ENCODE data around the gene AMDHD2. TPM values are rescaled to one million over a fixed set of nuclear protein-coding genes. Genes with fewer than 3 reads are reported as not detected.

The AMDHD2 gene
- total and polyA plus RNA-seq, 10 donors, result 37.8 to 94.0 (median 70.6) TPM

DNA sequence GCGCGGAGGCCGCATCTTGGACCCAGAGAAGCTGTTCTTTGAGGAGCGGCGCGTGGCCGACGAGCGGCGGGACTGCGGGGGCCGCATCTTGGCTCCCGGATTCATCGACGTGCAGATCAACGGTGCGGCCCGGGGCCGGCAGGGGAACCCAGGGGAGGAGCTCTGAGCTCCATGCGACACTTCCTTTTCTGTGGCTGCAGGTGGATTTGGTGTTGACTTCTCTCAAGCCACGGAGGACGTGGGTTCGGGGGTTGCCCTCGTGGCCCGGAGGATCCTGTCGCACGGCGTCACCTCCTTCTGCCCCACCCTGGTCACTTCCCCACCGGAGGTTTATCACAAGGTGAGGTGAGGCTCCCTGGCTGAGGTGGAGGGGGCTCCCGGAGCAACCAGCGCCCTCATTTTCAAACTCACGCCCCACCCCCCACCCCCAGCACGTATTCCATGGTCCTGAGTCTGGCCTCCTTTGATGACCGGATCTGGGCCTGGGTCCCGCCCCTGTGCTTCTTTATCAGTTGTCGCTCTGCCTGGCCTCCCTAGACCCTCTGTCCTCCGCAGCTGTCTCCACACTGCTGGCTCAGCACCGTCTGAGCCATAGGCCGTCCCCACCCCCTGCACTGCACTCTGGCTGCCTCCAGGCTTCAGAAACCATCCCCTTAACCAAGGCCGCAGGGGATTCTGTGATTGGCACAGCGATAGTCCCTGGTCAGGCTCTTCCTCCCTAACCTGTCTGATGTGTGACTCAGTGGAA is 787 bp downstream of the AMDHD2 start:
- intact Hi-C loops (cut with DNase I; ENCODE audit: low total_unique reads), result no loop called here
- Histone ChIP-seq H3K36me3 (peaks cover 0 to 82% (median 33%) of the 10 kb centered on the region in 6 donors), H3K4me3 (peak overlapping the region; percentile 51 to 93 (median 66)), H3K27me3 (replicated peaks in 1 of 7) (no peaks in the 10 kb centered on the region), H3K4me1 (peaks cover 44 to 93% (median 60%) of the 10 kb centered on the region in 6 donors), H3K27ac (peak overlapping the region; percentile 78 to 100 (median 92)), H3K9me3 (no peaks in the 10 kb centered on the region)
- 19 to 32% (median 22%) methylated on average over 25 to 41 of the region's 41 CpGs for WGBS, 5 donors
- no peak for TF ChIP-seq POLR2A (IDR thresholded peaks at IDR 0.05)
- peak; percentile 50 to 63 (median 60) for TF ChIP-seq POLR2AphosphoS5 (IDR thresholded peaks at IDR 0.05)
- TF ChIP-seq, protein P1, sequence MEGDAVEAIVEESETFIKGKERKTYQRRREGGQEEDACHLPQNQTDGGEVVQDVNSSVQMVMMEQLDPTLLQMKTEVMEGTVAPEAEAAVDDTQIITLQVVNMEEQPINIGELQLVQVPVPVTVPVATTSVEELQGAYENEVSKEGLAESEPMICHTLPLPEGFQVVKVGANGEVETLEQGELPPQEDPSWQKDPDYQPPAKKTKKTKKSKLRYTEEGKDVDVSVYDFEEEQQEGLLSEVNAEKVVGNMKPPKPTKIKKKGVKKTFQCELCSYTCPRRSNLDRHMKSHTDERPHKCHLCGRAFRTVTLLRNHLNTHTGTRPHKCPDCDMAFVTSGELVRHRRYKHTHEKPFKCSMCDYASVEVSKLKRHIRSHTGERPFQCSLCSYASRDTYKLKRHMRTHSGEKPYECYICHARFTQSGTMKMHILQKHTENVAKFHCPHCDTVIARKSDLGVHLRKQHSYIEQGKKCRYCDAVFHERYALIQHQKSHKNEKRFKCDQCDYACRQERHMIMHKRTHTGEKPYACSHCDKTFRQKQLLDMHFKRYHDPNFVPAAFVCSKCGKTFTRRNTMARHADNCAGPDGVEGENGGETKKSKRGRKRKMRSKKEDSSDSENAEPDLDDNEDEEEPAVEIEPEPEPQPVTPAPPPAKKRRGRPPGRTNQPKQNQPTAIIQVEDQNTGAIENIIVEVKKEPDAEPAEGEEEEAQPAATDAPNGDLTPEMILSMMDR (IDR thresholded peaks at IDR 0.05 in 8 of 11, conservative IDR thresholded peaks at IDR 0.05 in 3 of 11), result peak in 1 of 11 experiments; percentile 8
- DNase-seq, result peak; percentile 93

DNA sequence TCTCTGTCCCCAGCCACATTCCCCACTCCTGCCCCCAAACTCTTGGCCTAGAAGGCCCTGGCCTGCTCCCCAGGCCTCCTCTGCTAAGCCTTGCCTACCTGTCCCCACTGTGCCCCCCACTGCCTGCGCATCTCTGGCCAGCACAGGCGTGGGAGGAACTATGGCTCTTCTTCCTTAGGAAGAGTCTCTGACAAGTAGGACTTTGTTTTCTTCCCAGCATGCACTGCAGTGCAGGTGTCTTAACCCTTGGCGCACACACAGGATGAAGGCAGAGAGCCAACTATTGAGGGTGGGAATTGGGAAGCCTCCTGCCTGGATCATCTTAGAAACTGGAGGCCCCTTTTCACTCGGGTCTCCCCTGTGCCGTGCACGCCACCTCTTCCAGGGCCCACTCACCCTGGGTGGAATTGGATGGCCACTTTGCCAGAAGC is 3.6 kb downstream of the AMDHD2 start:
- 92 to 98% (median 93%) methylated on average over 6 of the region's 6 CpGs for WGBS, 5 donors

DNA sequence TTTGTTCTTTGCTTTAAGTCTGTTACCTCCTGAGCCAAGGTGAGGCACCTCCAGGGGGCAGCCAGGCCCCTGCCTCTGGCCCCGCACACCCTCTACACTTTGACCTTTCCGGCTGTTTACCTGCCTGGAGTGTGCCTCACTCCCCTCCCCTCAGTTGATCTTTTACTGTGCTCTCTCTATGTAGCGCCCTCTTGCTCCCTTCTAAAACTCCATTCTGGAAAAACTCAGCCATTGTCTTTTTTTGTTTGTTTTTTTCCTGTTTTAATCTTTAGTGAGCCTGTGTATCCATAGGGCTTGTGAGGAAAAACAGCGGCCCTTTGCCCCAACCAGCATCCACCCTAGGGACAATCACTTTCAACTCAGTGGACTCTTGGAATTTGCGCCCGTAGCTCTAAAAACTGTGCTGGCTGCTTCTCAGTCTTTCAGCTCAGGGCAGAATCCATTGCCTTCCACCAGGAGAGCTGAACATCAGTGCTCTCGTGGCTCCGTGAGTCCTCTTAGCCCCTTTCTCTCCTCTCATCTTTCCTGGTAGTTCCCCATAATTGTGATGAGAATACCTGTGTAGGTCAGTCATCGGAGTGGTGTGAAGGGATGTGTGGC is 4.3 kb downstream of the AMDHD2 start:
- Histone ChIP-seq H3K36me3 (peaks cover 0 to 89% (median 64%) of the 10 kb centered on the region in 6 donors), H3K4me3 (no peak overlapping the region), H3K9me3 (no peaks in the 10 kb centered on the region), H3K27me3 (replicated peaks in 1 of 7) (no peaks in the 10 kb centered on the region), H3K27ac (peak overlapping the region in 1 of 8 donors; percentile 18), H3K4me1 (peaks cover 12 to 80% (median 27%) of the 10 kb centered on the region in 6 donors)
- 94 to 98% (median 96%) methylated on average over 9 of the region's 9 CpGs for WGBS, 5 donors
- no peak for TF ChIP-seq POLR2AphosphoS5 (IDR thresholded peaks at IDR 0.05)
- no peak for TF ChIP-seq POLR2A (IDR thresholded peaks at IDR 0.05)
- TF ChIP-seq, protein P1 (IDR thresholded peaks at IDR 0.05 in 8 of 11, conservative IDR thresholded peaks at IDR 0.05 in 3 of 11), result no peak
- intact Hi-C loops (cut with DNase I; ENCODE audit: low total_unique reads), result no loop called here
- peak; percentile 47 for DNase-seq

More for the DNA sequence above, 3.6 kb downstream of the AMDHD2 start:
- intact Hi-C loops (cut with DNase I; ENCODE audit: low total_unique reads), result no loop called here
- H3K9me3 ChIP-seq, result no peaks in the 10 kb centered on the region
- no peaks in the 10 kb centered on the region for H3K27me3 ChIP-seq (replicated peaks in 1 of 7)
- TF ChIP-seq, protein P1 (IDR thresholded peaks at IDR 0.05 in 8 of 11, conservative IDR thresholded peaks at IDR 0.05 in 3 of 11), result no peak
- TF ChIP-seq POLR2AphosphoS5 (IDR thresholded peaks at IDR 0.05), result peak in 1 of 3 donors; percentile 28
- TF ChIP-seq POLR2A (IDR thresholded peaks at IDR 0.05), result no peak
- no peak overlapping the region for H3K4me3 ChIP-seq
- H3K4me1 ChIP-seq, result peaks cover 18 to 86% (median 34%) of the 10 kb centered on the region in 6 donors
- peak; percentile 57 for DNase-seq
- peak overlapping the region in 2 of 8 donors; percentile 11 to 18 for H3K27ac ChIP-seq
- peaks cover 0 to 89% (median 59%) of the 10 kb centered on the region in 6 donors for H3K36me3 ChIP-seq

DNA sequence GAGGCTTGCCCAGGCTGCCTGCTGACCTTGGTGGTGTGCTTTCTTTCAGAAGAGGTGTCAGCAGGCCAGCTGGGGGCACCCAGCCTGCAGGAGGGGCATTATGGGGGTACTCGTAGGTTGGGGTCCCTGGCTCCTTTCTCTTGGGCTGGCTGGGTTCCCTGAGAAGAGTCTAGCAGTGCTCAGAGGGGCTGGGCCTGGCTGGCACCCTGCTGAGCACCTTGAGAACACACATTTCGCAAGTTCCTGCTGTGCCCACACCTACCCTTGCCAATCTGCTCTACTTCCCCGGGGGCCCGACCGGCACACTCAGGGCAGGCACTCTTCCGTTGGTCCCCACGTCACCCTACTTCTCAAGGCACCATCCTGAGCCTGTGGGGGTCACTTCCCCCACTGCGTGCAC is 6.0 kb downstream of the AMDHD2 start:
- intact Hi-C loops (cut with DNase I; ENCODE audit: low total_unique reads), result no loop called here
- H3K27me3 ChIP-seq (replicated peaks in 1 of 7), result no peaks in the 10 kb centered on the region
- peak overlapping the region in 5 of 8 donors; percentile 51 to 78 (median 65) for H3K27ac ChIP-seq
- DNase-seq, result peak; percentile 74
- H3K36me3 ChIP-seq, result peaks cover 0 to 97% (median 66%) of the 10 kb centered on the region in 6 donors
- H3K9me3 ChIP-seq, result no peaks in the 10 kb centered on the region
- WGBS, 5 donors, result 55 to 86% (median 75%) methylated on average over 7 to 8 of the region's 8 CpGs
- peak overlapping the region in 1 of 8 donors; percentile 10 for H3K4me3 ChIP-seq
- peaks cover 7 to 83% (median 25%) of the 10 kb centered on the region in 6 donors for H3K4me1 ChIP-seq
- TF ChIP-seq POLR2A (IDR thresholded peaks at IDR 0.05) (no peak), POLR2AphosphoS5 (IDR thresholded peaks at IDR 0.05) (peak in 1 of 3 donors; percentile 50)
- TF ChIP-seq, protein P1 (IDR thresholded peaks at IDR 0.05 in 8 of 11, conservative IDR thresholded peaks at IDR 0.05 in 3 of 11), result no peak
